CD4-positive, alpha-beta T cell treated with Interleukin-2 at 100 ng/mL for 4 hours (primary cell): ENCODE data around the gene NXT1.
"Not testable (repeated sequence)": the region's sequence is repeated elsewhere in the genome, so short reads cannot be mapped to it uniquely, and the experiment has no call there.

Experiments
- DNase-seq: peaks from one replicate; pipeline ENCODE4 v3.0.0-alpha.2; 2020; ENCODE audit warnings: low spot score

NXT1 gene

GRCh38 chr20:23350196-23350903 is at the start of gene NXT1:
NXT1 (plus strand) TSS chr20:23350791; CDS start chr20:23354042, 3,251 bp downstream.
- DNase-seq: peak; percentile 98

GRCh38 chr20:23301436-23302050 is 49.0 kb upstream of the NXT1 start:
- DNase-seq: no peak

GRCh38 chr20:23302386-23302785 is 48.2 kb upstream of the NXT1 start:
- DNase-seq: no peak

GRCh38 chr20:23302801-23303200 is 47.8 kb upstream of the NXT1 start:
- no peak for DNase-seq

- no peak for DNase-seq
These were observed 47.1 kb upstream of the NXT1 start for GRCh38 chr20:23303325-23304102.

GRCh38 chr20:23304616-23305015 is 46.0 kb upstream of the NXT1 start:
- DNase-seq: no peak

- no peak for DNase-seq
These were observed 45.5 kb upstream of the NXT1 start for GRCh38 chr20:23305098-23305497.

GRCh38 chr20:23307393-23307792 is 43.2 kb upstream of the NXT1 start:
- not testable (repeated sequence) for DNase-seq

GRCh38 chr20:23308024-23308423 is 42.6 kb upstream of the NXT1 start:
- no peak for DNase-seq

GRCh38 chr20:23308908-23309307 is 41.7 kb upstream of the NXT1 start:
- no peak for DNase-seq

- DNase-seq: no peak
These were observed 40.8 kb upstream of the NXT1 start for GRCh38 chr20:23309781-23310180.

GRCh38 chr20:23311947-23312506 is 38.6 kb upstream of the NXT1 start:
- DNase-seq: no peak

GRCh38 chr20:23313271-23313670 is 37.3 kb upstream of the NXT1 start:
- no peak for DNase-seq

- DNase-seq: no peak
These were observed 35.9 kb upstream of the NXT1 start for GRCh38 chr20:23314699-23315098.

GRCh38 chr20:23315099-23315498 is 35.5 kb upstream of the NXT1 start:
- DNase-seq: no peak

GRCh38 chr20:23316626-23317025 is 34.0 kb upstream of the NXT1 start:
- no peak for DNase-seq

- DNase-seq: no peak
These were observed 33.5 kb upstream of the NXT1 start for GRCh38 chr20:23317081-23317480.

GRCh38 chr20:23318347-23318746 is 32.2 kb upstream of the NXT1 start:
- no peak for DNase-seq

- DNase-seq: no peak
These were observed 30.3 kb upstream of the NXT1 start for GRCh38 chr20:23320317-23320716.

GRCh38 chr20:23325107-23325506 is 25.5 kb upstream of the NXT1 start:
- no peak for DNase-seq

- no peak for DNase-seq
These were observed 23.8 kb upstream of the NXT1 start for GRCh38 chr20:23326774-23327173.

- no peak for DNase-seq
These were observed 22.8 kb upstream of the NXT1 start for GRCh38 chr20:23327617-23328333.
